OCI-LY7 (cell line): Measurements from ENCODE around the gene CDSN. TPM values are rescaled to one million over a fixed set of nuclear protein-coding genes. Genes with fewer than 3 reads are reported as not detected.

Experiments
- BruUV-seq: library from RNA; stranded (reverse); fragments of 400-500 nt; replicated peaks from 2 replicates; lab custom pipeline; 2021; lab: Mats Ljungman, UMichigan
- CTCF ChIA-PET: fragments of 300-600 bp; sonication (Branson Sonifier 250); formaldehyde crosslinking; loops from one replicate; lab custom pipeline; 2022; ENCODE audit warnings: antibody characterized with exemption; ENCODE audit not compliant: unreplicated experiment; lab: Charles Lee
- POLR2A ChIA-PET: fragments of 300-600 bp; sonication (Branson Sonifier 250); formaldehyde crosslinking; loops from one replicate; lab custom pipeline; 2022; ENCODE audit warnings: antibody characterized with exemption; lab: Charles Lee
- DNase-seq: peaks from one replicate; pipeline ENCODE4 v3.0.0-alpha.2; 2015; ENCODE audit warnings: low spot score
- H2AFZ ChIP-seq: fragments of 200-600 bp; sonication (generic), shearing (Covaris generic); 2 replicates; pipeline ENCODE4 v1.6.1; 2014; ENCODE audit warnings: mild to moderate bottlenecking, antibody characterized with exemption, low read length, moderate library complexity
- H3K27ac ChIP-seq: fragments of 200-600 bp; sonication (generic); 2 replicates; pipeline ENCODE4 v1.5.1; 2014; ENCODE audit warnings: mixed run types, low read depth, mild to moderate bottlenecking, moderate library complexity, low read length, inconsistent platforms; ENCODE audit not compliant: poor library complexity, severe bottlenecking
- H3K36me3 ChIP-seq: fragments of 200-600 bp; sonication (generic); 2 replicates; pipeline ENCODE4 v1.6.1; 2014; ENCODE audit warnings: mild to moderate bottlenecking, antibody characterized with exemption, low read length, moderate library complexity, mixed read lengths; ENCODE audit not compliant: insufficient read depth
- H3K4me1 ChIP-seq: fragments of 200-600 bp; sonication (generic); 2 replicates; pipeline ENCODE4 v1.5.1; 2014; ENCODE audit warnings: mild to moderate bottlenecking, low read length; ENCODE audit not compliant: insufficient read depth, poor library complexity, severe bottlenecking
- H3K4me2 ChIP-seq: fragments of 200-600 bp; sonication (generic); 2 replicates; pipeline ENCODE4 v1.6.1; 2014; ENCODE audit warnings: mild to moderate bottlenecking, low read length
- H3K4me3 ChIP-seq: fragments of 200-600 bp; sonication (generic); 2 replicates; pipeline ENCODE4 v1.5.1; 2014; ENCODE audit warnings: mild to moderate bottlenecking, low read depth, low read length; ENCODE audit not compliant: poor library complexity, severe bottlenecking
- H3K79me2 ChIP-seq: fragments of 200-600 bp; sonication (generic); 2 replicates; pipeline ENCODE4 v1.6.1; 2016; ENCODE audit warnings: low read depth, mild to moderate bottlenecking, low read length, moderate library complexity, mixed read lengths; ENCODE audit not compliant: insufficient read depth
- H3K9me2 ChIP-seq: fragments of 200-600 bp; sonication (generic); 2 replicates; pipeline ENCODE4 v1.6.1; 2016; ENCODE audit warnings: mild to moderate bottlenecking, low read length, mixed read lengths; ENCODE audit not compliant: insufficient read depth
- H3K9me3 ChIP-seq: fragments of 200-600 bp; sonication (generic); 2 replicates; pipeline ENCODE4 v1.6.1; 2014; ENCODE audit warnings: mild to moderate bottlenecking, mixed run types, low read length, mixed read lengths
- H4K20me1 ChIP-seq: fragments of 200-600 bp; sonication (generic); 2 replicates; pipeline ENCODE4 v1.6.1; 2014; ENCODE audit warnings: mild to moderate bottlenecking, antibody characterized with exemption, low read length, moderate library complexity, mixed read lengths; ENCODE audit not compliant: insufficient read depth
- EZH2phosphoT487 ChIP-seq: fragments of 200-600 bp; sonication (generic); IDR thresholded peaks from 2 replicates; pipeline ENCODE4 v1.6.1; 2018; ENCODE audit warnings: low read depth, borderline replicate concordance, mild to moderate bottlenecking, mixed run types, antibody characterized with exemption, low read length, moderate library complexity, mixed read lengths
- intact Hi-C: fragments of 100-400 bp; cut with micrococcal nuclease; formaldehyde crosslinking; loops from one replicate; pipeline ENCODE4 v1.10.0; 2022; ENCODE audit not compliant: unreplicated experiment
- total RNA-seq, 2 experiments: library from RNA; depleted of rRNA in 1 of 2; stranded (reverse); fragments of >200 nt in 1 of 2; shearing (Covaris generic) in 1 of 2; gene quantifications; 2 replicates each; pipeline ENCODE4 v1.2.3, GENCODE V29; 2014 to 2022
- TF ChIP-seq, protein P1 (sequence below): fragments of 200-600 bp; sonication (generic); conservative IDR thresholded peaks from 2 replicates; pipeline ENCODE4 v1.5.1; 2014; ENCODE audit warnings: mild to moderate bottlenecking, antibody characterized with exemption, low read length, moderate library complexity, mixed read lengths

The CDSN gene
- total RNA-seq, 2 experiments from 2014 or later: not detected

DNA sequence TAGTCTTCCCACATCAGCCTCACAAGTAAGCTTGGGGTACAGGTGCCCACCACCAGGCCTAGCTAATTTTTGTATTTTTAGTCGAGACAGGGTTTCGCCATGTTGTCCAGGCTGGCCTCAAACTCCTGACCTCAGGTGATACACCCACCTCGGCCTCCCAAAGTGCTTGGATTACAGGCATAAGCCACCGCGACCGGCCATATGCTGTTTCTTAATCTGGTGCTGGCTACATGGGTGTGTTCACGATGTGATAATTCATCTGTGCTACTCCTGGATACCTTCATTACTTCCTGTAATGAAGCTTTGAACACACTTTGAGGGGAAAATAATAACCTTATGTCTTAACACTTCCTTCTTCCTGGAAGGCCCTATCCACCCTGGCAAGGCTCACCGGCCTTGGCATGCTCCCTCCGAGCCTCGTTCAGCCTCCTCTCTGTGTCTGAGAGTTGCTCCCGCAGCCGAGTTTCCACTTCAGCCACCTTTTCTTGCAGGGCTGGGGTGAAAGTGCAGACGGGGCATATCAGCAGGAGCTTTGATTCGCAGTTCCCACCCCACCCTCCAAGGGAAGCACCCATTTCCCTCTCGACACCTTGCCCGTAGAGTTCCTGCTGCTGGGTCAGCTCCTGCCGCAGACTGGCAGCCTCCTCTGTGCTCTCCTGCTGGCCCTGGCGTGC is 24.2 kb upstream of the CDSN start:
- ChIA-PET POLR2A (interaction anchor here (1.7 kb wide), 1 partner anchor 13 kb away, joined by 4 read pairs; the partner anchor contains the start of gene CCHCR1), CTCF (interaction anchor here (0.6 kb wide), 1 partner anchor 262 kb away, joined by 3 read pairs; no protein-coding TSS in a partner anchor)
- H3K4me3 ChIP-seq: no peak overlapping the region
- no peak for DNase-seq
- H3K79me2 ChIP-seq: no peaks in the 10 kb centered on the region
- H3K27ac ChIP-seq: no peak overlapping the region
- H3K36me3 ChIP-seq: no peaks in the 10 kb centered on the region
- no peaks in the 10 kb centered on the region for H3K9me2 ChIP-seq
- no peak overlapping the region for H2AFZ ChIP-seq
- H3K4me1 ChIP-seq: no peaks in the 10 kb centered on the region
- H3K9me3 ChIP-seq: no peaks in the 10 kb centered on the region
- no peak overlapping the region for H3K4me2 ChIP-seq
- no TSS peak for BruUV-seq
- intact Hi-C loops: no loop called here
- H4K20me1 ChIP-seq: no peaks in the 10 kb centered on the region
- TF ChIP-seq, protein P1, sequence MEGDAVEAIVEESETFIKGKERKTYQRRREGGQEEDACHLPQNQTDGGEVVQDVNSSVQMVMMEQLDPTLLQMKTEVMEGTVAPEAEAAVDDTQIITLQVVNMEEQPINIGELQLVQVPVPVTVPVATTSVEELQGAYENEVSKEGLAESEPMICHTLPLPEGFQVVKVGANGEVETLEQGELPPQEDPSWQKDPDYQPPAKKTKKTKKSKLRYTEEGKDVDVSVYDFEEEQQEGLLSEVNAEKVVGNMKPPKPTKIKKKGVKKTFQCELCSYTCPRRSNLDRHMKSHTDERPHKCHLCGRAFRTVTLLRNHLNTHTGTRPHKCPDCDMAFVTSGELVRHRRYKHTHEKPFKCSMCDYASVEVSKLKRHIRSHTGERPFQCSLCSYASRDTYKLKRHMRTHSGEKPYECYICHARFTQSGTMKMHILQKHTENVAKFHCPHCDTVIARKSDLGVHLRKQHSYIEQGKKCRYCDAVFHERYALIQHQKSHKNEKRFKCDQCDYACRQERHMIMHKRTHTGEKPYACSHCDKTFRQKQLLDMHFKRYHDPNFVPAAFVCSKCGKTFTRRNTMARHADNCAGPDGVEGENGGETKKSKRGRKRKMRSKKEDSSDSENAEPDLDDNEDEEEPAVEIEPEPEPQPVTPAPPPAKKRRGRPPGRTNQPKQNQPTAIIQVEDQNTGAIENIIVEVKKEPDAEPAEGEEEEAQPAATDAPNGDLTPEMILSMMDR: no peak
- TF ChIP-seq EZH2phosphoT487: no peak

DNA sequence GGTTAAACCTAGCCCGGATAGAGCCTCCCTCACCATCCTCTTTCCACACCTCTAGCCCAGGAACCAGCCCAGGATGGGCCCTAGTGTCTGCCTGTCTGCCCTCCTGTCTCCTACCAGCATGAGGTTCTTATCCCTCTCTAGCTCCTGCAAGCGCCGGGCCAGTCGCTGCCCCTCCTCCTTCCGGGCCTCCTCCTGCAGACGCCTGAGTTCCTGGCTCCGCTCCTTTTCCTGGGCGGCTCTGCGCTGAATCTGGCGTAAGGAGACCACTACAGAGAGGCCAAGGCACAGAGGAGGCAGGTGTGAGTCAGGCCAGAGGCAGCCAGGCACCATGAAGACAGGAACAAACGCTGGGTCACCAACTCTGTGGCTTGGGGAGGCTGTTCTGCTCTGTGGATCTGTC is 22.9 kb upstream of the CDSN start:
- Histone ChIP-seq H3K9me3 (no peaks in the 10 kb centered on the region), H3K79me2 (no peaks in the 10 kb centered on the region), H3K9me2 (no peaks in the 10 kb centered on the region), H2AFZ (no peak overlapping the region), H3K4me1 (no peaks in the 10 kb centered on the region), H3K4me3 (no peak overlapping the region), H3K27ac (no peak overlapping the region), H3K36me3 (no peaks in the 10 kb centered on the region), H4K20me1 (no peaks in the 10 kb centered on the region), H3K4me2 (no peak overlapping the region)
- POLR2A ChIA-PET: interaction anchor here (0.7 kb wide), 1 partner anchor 10 kb away, joined by 3 read pairs; no protein-coding TSS in a partner anchor
- BruUV-seq: no TSS peak
- TF ChIP-seq, protein P1: no peak
- TF ChIP-seq EZH2phosphoT487: no peak
- CTCF ChIA-PET: no interaction called here
- DNase-seq: no peak
- intact Hi-C loops: no loop called here

DNA sequence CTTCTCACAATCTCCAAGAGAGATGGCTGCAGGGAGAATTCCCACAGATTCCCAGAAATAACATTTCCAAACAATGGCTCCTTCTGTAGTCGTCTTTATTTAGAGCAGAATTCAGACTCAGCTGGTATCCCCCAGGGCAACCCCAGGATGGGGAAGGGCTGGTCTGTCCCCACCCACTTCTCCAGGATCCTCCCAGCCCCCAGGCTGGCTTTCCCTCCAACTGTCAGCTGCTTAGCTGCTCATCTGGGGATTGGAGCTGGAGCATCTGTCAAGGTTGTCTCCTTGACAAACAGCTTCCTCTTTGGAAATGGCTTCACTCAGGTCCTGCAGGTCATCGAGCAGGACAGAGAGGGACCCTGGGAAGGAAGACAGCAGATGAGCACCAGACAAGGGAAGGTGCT is 22.1 kb upstream of the CDSN start:
- Histone ChIP-seq H3K4me2 (no peak overlapping the region), H3K27ac (no peak overlapping the region), H3K4me3 (no peak overlapping the region), H3K9me3 (no peaks in the 10 kb centered on the region), H3K36me3 (no peaks in the 10 kb centered on the region), H3K9me2 (no peaks in the 10 kb centered on the region), H2AFZ (no peak overlapping the region), H3K79me2 (no peaks in the 10 kb centered on the region), H4K20me1 (no peaks in the 10 kb centered on the region), H3K4me1 (peaks cover 6% of the 10 kb centered on the region)
- intact Hi-C loops: no loop called here
- CTCF ChIA-PET: no interaction called here
- POLR2A ChIA-PET: interaction anchor here (1.0 kb wide), 1 partner anchor 16 kb away, joined by 4 read pairs; the partner anchor contains the start of genes CCHCR1 and TCF19
- BruUV-seq: no TSS peak
- no peak for DNase-seq
- TF ChIP-seq, protein P1: no peak
- TF ChIP-seq EZH2phosphoT487: no peak
